ENCODE results near the gene UGT3A2.
"Not testable (repeated sequence)": the region's sequence is repeated elsewhere in the genome, so short reads cannot be mapped to it uniquely, and the experiment has no call there.

UGT3A2 gene

DNA sequence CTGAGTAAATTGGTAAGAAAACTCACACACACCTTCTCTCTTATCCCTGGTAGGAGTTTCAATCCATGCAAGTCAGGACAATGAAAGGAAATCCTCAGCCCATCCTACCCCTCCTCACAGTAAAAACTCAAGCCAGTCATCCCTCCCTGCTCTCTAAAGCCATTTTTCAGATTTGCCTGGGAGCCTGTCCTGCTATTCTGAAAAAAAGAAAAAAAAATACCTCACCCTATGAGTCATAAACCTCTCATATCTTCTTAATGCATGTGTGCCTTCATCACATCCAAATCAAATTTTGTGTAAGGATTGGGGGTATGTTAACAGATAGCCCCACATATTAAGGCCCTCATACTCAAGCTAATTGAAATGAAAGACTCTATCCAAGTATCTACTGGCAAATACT lies 14.1 kb downstream of the UGT3A2 start:
- no peak for DNase-seq

DNA sequence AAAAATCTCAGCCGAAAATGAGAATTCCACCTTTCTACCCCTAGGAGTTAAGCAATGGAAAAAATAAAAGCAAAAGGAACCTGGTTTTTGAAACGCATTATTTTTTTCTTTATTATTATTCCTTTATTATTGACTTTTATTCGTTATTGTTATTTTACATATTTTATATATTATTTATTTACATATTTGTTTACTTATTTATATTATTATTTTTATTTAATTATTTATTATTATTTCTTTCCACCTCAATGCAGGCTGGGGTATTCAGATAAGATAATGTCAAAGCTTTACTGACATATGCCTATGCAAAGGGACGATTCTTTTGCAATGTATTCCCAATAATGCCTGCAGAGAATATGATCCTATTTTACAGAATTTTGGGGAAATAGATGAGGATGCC lies 16.7 kb downstream of the UGT3A2 start:
- DNase-seq, result no peak

DNA sequence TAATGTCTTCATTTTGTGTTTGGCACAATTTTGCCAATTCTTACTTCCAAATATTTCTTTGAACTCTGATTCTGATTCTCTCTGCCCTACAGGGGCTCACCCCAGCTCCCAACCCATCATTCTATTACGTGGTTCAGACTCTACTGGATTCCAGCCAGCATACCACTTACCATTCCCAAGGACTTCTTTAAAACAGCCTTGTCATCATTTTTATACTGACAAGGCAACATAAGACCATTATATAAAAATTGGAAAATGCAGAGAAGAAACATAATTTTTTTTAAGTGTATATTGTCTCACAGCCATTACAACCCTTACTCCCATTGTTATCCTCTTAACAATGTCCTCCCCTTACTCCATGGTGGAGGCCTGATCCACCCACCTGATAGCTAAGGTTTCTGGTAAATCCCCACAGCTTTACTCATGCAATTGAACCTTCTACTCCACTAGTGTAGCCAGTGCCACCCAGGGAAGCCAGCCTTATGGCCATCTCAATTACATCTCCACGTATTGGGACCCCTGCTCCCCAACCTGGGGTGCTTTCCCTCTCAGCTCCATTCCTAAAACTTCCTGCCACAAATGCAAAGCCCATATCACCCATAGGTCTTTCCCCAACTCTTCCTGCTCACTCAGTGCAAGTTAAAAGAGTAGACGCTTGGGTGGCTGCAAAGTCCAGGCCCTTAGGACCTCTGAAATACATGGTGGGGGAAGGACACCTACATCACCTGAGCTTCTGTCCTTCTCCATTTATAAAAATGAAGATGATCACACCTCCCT lies 19.1 kb downstream of the UGT3A2 start:
- no peak for DNase-seq

DNA sequence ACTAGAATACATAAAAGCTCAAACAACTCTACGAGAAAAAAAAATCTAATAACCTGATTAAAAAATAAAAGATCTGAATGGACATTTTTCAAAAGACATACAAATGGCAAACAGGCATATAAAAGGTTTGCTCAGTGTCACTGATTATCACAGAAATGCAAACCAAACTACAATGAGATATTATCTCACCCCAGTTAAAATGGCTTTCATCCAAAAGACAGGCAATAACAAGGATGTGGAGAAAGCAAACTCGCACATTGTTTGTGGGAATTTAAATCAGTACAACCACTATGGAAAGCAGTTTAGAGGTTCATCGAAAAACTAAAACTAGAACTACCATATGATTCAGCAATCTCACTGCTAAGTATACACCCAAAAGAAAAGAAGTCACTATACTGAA lies 20.8 kb downstream of the UGT3A2 start:
- no peak for DNase-seq

DNA sequence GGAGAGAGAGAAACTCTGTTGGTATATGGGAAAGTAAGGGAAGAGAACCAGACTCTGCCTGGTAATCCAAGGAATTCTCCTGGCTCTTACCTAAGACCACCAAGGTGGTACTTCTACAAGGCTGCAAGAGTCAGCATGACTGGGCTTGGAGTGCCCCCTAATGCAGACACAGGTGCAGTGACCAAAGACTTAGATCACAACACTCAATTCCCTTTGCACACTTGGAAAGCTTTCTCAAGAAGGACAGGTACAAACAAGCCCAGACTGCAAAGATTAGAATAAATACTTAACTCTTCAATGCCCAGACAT lies 25.2 kb downstream of the UGT3A2 start:
- no peak for DNase-seq

DNA sequence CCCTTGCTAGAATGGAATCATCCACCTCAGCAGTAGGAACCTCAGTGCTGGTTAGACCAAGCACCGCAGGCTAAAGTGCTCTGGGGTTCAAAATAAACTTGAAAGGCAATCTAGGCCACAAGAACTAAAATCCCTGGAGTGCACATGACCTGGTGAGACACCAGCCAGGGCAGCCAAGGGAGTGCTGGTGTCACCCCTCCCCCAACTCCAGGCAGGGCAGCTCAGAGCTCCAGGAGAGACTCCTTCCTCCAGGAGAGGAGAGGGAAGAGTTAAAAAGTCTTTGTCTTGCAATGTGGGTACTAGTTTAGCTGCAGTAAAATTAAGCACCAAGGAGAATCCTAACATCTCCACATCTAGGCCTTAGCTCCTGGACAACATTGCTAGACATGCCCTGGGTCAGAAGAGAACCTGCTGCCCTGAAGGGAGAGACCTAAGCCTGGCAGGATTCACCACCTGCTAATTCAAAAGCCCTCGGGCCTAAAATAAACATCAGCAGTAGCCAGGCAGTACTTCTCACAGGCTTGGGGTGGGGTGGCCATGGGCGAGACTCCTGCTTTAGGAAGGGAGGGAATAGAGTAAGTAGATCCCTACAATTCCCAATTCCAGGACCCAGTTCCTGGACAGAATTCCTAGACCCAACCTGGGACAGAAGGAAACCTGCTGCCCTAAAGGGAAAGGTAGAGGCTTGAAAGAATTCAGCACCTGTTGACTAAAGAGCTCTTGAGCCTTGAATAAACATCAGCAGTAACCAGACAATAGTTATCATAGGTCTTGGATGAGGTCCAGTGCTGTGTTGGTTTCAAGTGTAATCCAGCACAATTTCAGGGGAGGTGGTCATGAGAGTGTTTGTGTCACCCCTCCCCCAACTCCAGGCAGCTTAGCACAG lies 25.8 kb downstream of the UGT3A2 start:
- no peak for DNase-seq

DNA sequence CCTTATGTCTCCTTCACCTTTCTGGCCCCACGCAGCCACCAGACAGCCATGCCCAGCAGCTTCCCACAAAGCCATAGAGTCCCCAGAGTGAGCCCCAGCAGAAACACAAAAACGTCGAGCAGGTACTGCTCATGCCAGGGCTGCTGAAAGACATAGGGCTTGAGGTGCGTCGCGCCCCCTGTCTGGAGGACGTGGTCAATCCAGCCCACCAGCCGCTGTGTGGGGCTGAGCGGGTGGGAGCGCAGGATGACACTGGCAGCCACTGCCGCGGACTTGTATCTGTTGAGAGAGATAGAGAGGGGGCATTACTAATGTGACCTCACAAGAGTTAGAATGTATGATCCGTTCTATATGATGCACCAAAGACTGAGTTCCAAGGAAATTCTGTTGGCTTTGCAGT lies 31.0 kb downstream of the UGT3A2 start:
- no peak for DNase-seq

DNA sequence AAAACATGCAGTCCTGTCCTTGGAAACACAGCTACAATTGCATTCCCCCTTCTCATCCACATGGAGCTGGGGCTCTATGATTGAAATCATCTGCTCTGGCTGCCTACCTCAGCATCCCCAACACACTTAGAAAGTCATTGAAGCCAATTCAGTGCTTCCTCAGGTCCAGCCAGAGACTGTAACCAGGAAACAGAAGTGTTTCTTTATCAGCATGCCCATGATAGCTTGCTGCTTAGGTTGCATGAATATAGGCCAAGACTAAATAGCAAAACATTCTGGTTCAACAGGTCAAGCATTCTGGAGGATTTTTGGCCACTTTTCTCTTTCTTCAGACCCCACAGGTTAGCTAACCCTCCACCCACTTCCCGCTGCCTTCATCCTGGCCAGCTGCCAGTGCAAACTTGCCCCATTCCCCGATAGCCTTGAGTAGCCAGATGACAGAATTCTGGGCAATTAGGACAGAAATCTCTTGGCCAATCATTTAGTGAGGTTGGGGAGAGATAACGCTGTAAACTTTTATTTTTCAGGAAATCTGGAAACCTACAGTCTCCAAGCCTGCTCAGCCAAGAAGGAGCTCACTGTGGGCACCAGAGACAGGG lies 32.0 kb downstream of the UGT3A2 start:
- DNase-seq, result not testable (repeated sequence)

DNA sequence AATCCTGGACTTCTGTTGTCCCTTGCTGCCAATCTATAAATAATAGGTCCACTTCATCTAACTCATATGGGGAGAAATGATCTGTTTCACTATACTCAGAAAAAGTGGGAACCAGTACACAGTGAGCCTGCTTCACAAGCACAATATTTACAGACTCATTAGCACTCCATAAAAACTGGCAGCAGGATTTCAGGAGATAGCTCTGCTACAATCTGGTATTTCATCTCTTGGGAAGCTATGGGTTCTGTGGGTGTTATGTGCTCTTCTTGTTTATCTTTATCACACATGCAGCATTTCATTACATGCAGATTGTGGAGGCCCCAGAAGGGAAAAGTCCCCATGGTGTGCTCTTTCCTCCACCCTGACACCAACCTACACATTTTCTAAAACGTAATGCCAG lies 33.2 kb downstream of the UGT3A2 start:
- DNase-seq, result no peak

DNA sequence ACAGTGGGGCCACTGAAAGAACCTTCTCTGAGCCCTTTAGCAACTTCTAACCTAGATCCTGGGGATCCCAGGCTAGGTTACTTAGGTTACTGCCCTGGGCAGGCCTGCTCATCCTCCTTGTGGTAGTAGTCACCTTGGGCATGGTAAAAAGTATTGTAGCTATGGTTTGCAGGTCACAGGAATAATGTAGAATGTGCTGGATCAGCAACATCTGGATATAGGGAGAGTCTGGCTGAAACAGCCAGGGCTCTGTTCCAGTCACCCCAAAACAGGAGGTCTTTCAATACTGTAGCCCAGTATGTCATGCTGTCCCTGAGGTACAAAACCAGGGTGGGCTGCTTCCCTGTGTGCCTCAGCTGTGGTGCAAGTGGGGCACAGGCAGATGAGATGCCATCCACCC lies 33.6 kb downstream of the UGT3A2 start:
- no peak for DNase-seq

DNA sequence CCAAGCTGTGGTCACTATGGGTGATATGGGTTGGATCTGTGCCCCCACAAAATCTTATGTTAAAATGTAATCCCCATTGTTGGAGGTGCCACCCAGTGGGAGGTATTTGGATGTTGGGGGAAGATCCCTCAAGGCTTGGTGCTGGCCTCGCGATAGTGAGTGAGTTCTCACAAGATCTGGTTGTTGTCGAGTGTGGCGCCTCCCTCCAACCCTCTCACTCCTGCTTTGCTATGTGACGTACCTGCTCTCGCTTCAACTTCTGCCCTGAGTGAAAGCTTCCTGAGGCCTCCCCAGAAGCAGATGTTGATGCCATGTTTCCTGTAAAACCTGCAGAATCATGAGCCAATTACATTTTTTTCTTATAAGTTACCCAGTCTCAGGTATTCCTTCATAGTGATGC lies 35.5 kb downstream of the UGT3A2 start:
- no peak for DNase-seq

DNA sequence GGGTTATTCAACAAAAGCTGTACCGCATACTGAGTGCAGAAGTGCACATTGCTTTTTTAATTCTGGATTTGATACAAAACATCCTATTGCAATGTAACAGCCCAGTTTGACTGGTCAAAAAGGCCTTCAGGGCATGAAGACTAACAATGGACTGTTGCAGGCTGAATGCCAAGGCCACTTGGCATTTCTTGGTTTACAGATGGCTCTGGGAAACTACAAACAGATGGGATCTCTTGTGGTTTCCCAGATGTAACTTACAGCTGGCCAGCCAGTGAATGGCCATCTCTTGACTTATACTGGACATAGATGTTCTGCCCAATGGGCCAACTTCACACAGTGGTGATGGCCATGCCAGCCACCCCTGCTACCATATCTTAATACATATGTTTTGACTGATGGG lies 36.8 kb downstream of the UGT3A2 start:
- no peak for DNase-seq

DNA sequence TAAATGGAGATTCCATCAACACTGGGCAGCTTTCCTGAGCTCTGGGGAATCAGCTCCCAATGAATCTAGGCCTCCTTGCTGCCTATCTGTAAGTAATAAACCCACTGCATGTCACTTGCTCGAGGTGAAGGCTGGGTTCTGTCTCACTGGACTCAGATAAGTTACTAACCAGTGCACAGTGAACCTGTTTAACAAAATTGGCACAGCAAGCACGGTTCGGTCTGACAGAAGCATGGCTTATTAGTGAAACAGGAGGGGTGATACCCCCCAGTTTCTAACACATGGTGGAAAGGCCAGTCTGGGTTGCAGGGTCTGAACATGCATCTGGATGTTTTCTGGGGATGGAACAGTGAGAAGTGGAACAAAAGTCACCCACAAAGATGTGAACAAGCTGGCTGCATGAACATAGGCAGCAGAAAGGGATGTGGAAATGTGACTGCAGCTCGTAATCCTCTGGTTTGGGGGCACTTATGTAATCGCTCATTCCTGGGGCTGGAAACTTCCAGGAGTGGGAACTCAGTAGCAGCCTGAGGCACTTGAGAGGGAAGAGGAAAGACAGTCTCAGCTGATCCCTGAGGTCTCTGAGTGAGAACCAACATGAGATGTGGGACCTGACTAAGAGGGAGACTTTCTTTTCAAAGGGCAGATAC lies 37.7 kb downstream of the UGT3A2 start:
- no peak for DNase-seq

DNA sequence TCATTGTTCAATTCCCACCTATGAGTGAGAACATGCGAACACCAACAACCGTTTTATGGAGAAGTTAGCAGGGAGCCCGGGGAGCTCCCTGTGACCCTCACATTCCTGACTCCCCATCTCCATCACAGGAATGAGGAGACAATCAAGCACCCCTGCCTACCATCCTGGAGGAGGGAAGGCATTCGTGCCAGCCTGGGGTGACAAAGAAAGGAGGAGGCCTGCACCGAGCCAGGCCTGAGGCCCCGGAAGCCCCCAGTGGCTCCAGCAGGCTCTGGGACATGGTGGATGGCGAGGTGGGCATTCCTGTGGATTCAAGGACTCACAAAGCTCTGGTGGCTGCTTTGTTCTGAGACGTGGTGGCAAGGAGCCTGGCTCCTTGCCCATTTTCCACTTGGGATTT lies 39.0 kb downstream of the UGT3A2 start:
- DNase-seq, result no peak

DNA sequence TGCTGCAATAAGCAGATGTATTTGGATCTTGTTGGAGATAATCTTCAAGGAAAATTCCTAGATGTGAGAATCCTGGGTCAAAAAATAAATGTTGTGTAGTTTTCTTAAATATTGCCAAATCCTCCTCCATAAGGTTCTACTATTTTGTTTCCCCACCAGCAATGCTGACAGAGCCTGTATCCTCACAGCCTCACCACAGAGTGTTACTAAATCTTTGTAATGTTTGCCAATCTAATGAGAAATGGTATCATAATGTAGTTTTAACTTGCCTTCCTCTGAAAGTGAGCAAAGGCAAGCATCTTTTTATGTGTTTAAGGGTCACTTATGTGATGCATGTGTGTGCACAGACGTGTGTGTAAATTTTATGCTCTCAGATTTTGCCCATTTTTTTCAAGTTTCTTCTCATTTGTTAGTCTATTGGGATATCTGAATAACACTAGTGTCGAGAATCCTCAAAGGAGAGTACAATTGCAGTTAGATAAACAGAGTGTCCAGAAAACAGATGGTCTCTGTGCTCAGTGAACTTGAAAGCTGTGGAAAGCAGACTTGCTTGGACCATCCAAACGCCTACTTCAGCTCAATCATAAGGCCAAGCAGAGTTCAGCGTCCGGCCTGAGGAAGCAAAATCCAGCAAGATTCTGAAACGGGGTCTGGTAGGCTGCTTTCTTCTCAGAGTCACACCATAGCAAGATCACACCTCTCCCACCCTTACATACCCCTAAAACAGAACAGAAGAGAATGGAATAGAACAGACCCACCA lies 39.8 kb downstream of the UGT3A2 start:
- DNase-seq, result no peak

DNA sequence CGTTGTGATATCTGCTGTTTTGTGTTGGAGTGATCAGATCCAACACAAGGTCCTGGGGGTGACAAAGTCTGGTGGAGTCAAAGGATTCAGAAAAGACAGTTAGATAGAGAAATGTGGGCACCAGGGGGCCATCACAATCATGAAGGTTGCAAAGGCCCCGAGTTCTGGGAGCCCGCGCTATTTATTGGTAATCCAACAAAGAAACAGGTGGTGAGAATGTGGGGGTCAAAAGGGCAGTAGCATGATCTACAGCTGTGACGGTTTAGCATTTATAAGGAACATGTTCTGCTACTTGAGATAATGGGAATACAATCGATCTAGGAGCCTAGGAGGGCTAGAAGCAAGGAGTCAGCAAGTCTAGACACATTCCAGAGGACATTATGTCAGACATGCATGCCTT lies 44.4 kb downstream of the UGT3A2 start:
- DNase-seq, result not testable (repeated sequence)

DNA sequence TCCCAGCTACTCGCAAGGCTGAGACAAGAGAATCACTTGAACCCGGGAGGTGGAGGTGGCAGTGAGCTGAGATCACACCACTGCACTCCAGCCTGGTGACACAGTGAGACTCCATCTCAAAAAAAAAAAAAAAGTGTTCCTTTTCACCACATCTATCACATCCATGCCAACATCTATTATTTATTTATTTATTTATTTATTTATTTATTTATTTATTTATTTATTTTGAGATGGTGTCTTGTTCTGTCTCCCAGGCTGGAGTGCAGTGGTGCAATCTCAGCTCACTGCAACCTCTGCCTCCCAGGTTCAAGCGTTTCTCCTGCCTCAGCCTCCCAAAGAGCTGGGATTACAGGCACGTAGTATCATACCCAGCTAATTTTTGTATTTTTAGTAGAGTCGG lies 47.1 kb downstream of the UGT3A2 start:
- not testable (repeated sequence) for DNase-seq

DNA sequence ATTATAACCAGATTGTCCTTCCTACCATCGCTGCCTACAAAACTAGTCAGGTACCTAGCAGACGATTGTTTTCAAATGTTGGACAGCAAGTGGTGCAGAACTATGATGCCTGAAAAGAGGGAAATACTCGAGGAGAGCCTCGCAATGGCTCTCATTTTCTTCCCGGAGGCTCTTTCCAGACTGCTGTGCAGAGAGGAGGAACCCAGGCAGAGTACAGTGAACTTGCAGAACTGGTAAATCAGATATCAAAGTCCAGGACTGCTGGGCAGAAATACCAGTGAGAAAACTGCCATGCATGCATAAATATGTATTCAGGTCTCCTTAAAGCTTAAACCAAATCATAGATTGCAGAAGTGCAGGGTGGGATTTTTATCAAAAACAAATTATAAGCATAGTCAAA lies 49.1 kb downstream of the UGT3A2 start:
- no peak for DNase-seq

DNA sequence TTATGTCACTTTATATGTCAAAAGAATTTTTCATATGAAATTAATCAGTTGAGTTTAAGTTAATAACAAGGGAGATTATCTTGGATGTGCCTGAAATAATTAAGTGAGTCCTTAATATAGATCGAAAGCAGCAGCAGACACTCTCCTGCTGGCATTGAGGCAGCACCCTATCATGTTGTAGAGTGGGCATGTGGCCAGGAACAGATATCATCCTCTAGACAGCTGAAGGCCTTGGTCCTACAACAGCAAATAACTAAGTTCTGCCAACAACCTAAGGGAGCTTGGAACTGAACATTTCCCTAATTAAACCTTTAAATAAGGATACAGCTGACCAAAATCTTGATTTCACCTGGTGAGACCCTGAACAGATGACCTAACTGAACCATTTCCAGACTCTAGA lies 49.7 kb downstream of the UGT3A2 start:
- DNase-seq, result no peak

DNA sequence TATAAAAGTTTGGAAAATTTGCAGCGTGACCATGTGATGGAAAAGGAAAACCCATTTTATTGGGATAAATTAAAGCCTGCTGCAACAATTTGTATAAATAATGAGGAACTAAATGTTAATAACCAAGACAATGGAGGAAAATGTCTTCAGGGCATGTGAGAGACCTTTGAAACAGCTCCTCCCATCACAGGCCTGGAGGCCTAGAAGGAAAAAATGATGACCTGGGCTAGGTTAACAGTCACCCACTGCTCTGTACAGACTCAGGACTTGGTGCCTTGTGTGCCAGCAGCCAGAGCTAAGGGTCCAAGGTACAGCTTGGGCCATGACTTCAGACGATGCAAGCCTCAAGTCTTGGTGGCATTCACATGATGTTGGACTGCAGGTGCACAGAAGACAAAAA lies 53.5 kb downstream of the UGT3A2 start:
- no peak for DNase-seq

DNA sequence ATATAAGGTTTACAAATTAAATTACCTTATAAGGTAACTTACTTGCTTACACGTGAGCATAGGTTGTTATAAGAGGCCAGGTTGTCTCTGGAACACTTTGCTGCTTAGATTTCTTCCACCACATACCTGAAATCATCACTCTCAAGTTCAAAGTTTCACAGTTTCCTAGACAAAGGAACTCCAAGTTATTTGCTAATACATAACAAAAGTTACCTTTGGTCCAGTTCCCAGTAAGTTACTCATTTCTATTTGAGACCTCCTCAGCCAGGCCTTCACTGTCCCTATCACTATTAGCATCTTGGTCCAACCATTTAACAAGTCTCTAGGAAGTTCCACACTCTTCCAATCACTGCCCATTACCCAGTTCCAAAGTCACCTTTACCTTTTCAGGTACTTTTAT lies 57.0 kb downstream of the UGT3A2 start:
- DNase-seq, result no peak

DNA sequence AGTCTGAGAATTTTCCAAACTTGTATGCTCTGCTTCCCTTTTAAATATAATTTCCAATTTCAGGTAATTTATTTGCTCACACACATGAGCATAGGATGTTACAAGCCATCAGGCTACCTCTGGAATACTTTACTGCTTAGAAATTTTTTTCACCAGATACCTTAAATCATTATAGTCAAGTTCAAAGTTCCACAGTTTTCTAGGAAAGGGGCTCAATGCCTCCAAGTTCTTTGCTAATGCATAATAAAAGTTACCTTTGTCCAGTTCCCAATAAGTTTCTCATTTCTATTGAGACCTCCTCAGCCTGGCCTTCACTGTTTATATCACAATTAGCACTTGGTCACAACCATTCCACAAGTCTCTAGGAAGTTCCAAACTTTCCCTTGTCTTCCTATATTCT lies 59.3 kb downstream of the UGT3A2 start:
- no peak for DNase-seq

DNA sequence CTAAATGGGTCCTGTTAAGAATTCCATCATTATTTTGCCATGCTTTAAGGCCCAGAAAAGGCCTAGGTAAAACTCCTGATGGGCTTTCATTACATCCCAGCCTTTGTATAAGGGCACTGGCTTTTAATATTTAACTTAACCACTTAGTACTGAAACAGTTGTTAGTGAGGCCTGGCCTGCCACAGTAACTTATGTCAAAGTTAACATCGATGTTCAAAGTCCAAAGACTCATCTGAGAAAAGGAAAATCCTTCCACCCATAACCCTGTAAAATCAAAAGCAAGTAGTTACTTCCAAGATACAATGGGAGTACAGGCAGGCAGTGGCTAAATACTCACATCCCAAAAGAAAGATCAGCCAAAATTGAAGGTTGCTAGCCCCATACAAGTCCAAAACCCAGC lies 60.5 kb downstream of the UGT3A2 start:
- no peak for DNase-seq

Measured in CD4-positive, alpha-beta T cell treated with Interleukin-17A for 4 hours (primary cell).